Fibroblast of skin of back (primary cell): Measurements from ENCODE around the gene CADM2.

Experiments
- DNase-seq: peaks from one replicate; pipeline ENCODE4 v3.0.0-alpha.2; 2013

The CADM2 gene

GRCh38 chr3:84985795-84986194 lies 27.0 kb downstream of the CADM2 start:
- no peak for DNase-seq

GRCh38 chr3:84987706-84988504 lies 29.1 kb downstream of the CADM2 start:
- DNase-seq, result no peak

GRCh38 chr3:84989102-84989501 lies 30.3 kb downstream of the CADM2 start:
- no peak for DNase-seq

- DNase-seq, result no peak
Measured at GRCh38 chr3:84991422-84991900, 32.7 kb downstream of the CADM2 start.

GRCh38 chr3:84993956-84994355 lies 35.2 kb downstream of the CADM2 start:
- DNase-seq, result no peak

- no peak for DNase-seq
Measured at GRCh38 chr3:84998545-84998944, 39.8 kb downstream of the CADM2 start.

- DNase-seq, result no peak
Measured at GRCh38 chr3:85003479-85003878, 44.7 kb downstream of the CADM2 start.

GRCh38 chr3:85004147-85004546 lies 45.4 kb downstream of the CADM2 start:
- DNase-seq, result no peak

GRCh38 chr3:85005946-85006345 lies 47.2 kb downstream of the CADM2 start:
- DNase-seq, result no peak

GRCh38 chr3:85007195-85008094 lies 48.7 kb downstream of the CADM2 start:
- no peak for DNase-seq

- DNase-seq, result no peak
Measured at GRCh38 chr3:85020828-85021227, 62.0 kb downstream of the CADM2 start.

- no peak for DNase-seq
Measured at GRCh38 chr3:85030052-85030451, 71.3 kb downstream of the CADM2 start.

- DNase-seq, result no peak
Measured at GRCh38 chr3:85037203-85037602, 78.4 kb downstream of the CADM2 start.

GRCh38 chr3:85041001-85041400 lies 82.2 kb downstream of the CADM2 start:
- DNase-seq, result no peak

- no peak for DNase-seq
Measured at GRCh38 chr3:85041562-85042055, 82.8 kb downstream of the CADM2 start.

GRCh38 chr3:85050821-85051220 lies 92.0 kb downstream of the CADM2 start:
- no peak for DNase-seq

GRCh38 chr3:85051786-85052185 lies 93.0 kb downstream of the CADM2 start:
- DNase-seq, result no peak

- DNase-seq, result no peak
Measured at GRCh38 chr3:85053626-85054025, 94.8 kb downstream of the CADM2 start.

GRCh38 chr3:85054579-85054978 lies 95.8 kb downstream of the CADM2 start:
- no peak for DNase-seq

- no peak for DNase-seq
Measured at GRCh38 chr3:85068911-85069310, 110.1 kb downstream of the CADM2 start.

- no peak for DNase-seq
Measured at GRCh38 chr3:85074003-85074402, 115.2 kb downstream of the CADM2 start.

GRCh38 chr3:85075663-85076062 lies 116.9 kb downstream of the CADM2 start:
- no peak for DNase-seq

- DNase-seq, result no peak
Measured at GRCh38 chr3:85077018-85077417, 118.2 kb downstream of the CADM2 start.
